Hematopoietic multipotent progenitor cell treated with erythropoietin and hydrocortisone succinate and interleukin-3 and kit ligand, for 4 days (in vitro differentiated cells): ENCODE measurements around the gene SH3YL1.
A peak's percentile ranks its signal among the peaks of the same experiment; 100 is the strongest.

Experiments
- DNase-seq: peaks from one replicate; pipeline ENCODE4 v3.0.0-alpha.2; 2015

SH3YL1 gene

GRCh38 chr2:213932-214693 is 49.7 kb downstream of the SH3YL1 start:
- DNase-seq, result no peak

- no peak for DNase-seq
Observed at GRCh38 chr2:211486-212184, 52.2 kb downstream of the SH3YL1 start.

DNA sequence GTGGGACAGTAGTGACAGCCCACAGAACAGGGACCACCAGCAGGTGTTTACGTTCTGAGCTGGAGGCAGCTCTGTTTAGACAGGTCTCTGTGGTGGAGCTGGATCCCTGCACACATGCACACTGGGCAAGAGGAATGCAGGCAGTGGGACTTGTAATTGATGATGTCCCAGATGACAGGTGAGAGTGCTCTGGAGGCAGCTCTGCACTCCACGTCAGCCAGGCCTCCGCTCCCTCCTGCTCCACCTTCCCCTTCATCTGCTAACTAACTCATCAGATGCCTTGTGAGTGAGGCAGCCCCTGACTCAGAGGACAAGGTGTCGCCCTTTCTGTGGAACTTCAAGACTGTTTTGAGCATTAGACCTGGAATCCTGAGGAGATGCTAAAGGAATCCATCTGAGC is 53.2 kb downstream of the SH3YL1 start:
- no peak for DNase-seq

GRCh38 chr2:209470-209869 is 54.4 kb downstream of the SH3YL1 start:
- DNase-seq, result no peak

DNA sequence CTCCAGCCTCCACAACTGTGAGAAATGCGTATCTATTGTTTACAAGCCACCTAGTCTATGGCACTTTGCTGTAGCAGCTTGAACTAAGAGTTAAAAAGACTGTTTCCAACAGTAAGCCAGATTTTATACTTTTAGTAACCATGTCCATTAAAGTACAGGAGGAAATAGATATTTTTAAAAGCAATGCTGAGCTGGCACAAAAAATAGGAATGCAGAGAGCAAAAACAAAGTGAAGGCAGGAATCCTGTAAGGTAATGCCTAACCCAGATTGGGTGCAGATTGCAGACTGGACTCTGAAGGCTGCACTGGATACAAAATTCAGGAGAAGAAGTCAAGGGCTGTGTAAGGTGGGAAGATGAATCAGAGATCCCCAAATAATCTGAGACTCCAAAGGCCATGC is 55.5 kb downstream of the SH3YL1 start:
- no peak for DNase-seq

- no peak for DNase-seq
Observed at GRCh38 chr2:203984-204383, 59.8 kb downstream of the SH3YL1 start.

- DNase-seq, result no peak
Observed at GRCh38 chr2:203401-203800, 60.4 kb downstream of the SH3YL1 start.

GRCh38 chr2:202945-203344 is 60.9 kb downstream of the SH3YL1 start:
- no peak for DNase-seq

DNA sequence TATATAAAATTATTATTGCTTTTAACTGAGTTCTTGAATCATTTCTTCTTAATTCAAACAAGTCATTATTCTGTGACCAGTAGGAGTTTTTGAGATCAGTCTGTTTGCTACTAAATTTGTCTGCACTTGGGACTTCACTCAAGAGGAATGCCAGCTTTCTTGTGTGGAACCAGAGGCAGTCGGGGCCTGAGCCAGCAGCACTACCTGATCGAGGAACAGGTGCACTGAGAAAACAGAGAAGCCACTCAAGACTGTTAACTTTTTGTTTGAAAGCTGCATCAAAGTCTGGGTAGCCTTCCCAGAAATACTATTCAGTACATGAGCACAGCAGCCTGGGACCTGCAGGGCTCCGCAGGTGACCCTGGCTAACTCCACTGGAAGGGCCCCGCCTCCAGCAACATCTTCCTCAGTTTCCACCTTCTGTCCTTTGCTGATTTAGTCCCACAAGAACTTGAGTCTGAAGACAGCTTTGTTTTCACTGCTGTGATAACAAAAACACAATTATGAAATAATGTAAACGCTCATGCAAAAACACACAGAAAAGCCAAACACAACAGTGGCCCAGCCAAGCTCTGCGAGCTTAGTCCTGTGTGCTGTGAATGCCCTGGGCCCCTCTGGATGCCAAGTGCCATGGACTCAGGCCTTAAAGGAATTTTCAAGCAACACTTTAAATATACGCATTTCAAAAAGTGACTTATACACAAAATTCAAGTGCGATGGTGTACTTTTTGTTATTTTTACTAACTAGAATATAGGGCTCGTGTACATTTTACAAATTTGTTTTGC is 62.0 kb downstream of the SH3YL1 start:
- no peak for DNase-seq

DNA sequence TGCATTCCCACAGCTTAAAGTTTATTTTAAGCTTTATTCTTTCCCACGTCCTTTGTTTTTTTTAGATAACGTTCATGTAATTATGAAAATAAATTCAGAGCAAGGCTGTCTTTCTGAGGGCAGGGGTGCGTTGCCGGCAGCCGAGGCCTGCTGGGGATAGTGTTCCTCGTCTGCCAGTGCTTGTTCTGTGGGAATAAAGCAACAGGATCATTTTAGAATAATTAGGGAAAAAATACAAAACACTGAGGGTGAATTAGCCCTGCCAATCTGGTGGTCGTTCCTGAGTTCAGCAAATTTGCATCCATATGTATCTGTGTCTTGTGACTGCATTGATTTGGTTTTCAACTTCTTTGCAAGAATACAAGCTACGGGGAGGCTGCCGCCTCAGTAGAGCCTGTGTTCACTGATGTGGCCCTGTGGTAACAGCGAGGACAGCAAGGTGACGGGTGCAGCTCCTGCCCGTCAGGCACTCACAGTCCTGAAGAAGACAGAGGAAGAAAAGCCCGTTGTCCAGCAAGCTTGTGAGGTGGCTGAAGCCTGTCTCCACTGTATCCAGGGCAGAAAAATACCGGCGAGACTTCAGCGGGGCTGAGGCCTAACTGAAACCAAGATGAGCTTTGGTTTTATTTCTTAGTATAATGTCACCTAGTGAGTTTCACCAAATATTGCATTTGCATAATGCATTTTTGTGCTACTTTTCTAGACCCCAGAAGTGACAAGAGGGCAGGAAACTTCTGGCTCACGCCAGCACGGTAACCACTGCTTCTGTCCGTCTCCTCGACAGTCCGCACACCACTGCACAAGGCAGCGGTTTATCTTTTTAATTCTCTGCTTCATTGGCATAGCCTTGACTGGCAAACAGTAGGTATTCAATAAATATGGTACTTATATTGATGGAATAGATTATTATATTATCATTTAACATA is 64.5 kb downstream of the SH3YL1 start:
- DNase-seq, result no peak

- no peak for DNase-seq
Observed at GRCh38 chr2:196406-196805, 67.4 kb downstream of the SH3YL1 start.

DNA sequence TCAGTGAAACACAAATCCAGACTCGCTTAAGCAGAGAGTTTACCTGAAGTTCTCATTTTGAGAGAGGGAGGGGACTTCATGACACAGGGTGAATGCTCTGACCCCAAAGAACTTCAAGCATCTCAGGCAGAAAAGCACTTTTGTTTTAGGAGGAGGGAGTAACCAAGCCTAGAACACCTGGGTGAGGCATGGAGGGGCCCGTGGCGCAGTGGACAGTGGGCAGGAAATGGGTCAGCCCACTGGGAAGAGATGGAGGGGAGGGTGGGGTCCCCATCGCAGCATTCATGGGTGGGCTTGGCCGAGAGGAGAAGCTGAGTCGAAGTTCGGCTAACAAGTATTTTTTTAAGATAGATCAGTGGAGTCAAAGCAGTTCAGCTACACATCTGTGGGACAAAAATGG is 67.9 kb downstream of the SH3YL1 start:
- DNase-seq, result no peak

DNA sequence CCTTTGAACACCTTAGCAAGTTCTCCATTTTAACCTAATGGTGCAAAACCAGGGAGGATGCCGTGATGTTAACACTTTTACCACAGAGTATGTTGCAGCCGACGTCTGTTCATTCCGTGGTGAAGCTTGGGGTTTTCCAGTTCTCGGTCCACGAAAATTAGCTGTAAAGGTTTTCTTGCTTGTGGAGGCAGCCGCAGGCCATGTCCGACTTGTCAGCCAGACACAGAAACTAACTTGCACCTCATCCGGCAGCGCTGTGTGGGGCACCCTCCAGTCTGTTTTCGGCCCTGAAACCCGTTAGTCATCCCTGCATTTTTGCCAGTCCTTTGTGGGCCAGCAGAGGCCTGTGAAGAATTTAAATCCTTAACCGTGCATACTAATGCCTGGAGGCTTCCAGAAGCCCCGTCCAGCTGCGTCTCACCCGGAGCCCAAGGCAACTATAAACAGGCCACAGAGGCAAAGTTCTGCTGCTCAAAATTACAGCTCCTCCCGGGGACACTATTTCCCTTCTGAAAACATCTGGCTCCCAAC is 70.6 kb downstream of the SH3YL1 start:
- DNase-seq, result no peak

DNA sequence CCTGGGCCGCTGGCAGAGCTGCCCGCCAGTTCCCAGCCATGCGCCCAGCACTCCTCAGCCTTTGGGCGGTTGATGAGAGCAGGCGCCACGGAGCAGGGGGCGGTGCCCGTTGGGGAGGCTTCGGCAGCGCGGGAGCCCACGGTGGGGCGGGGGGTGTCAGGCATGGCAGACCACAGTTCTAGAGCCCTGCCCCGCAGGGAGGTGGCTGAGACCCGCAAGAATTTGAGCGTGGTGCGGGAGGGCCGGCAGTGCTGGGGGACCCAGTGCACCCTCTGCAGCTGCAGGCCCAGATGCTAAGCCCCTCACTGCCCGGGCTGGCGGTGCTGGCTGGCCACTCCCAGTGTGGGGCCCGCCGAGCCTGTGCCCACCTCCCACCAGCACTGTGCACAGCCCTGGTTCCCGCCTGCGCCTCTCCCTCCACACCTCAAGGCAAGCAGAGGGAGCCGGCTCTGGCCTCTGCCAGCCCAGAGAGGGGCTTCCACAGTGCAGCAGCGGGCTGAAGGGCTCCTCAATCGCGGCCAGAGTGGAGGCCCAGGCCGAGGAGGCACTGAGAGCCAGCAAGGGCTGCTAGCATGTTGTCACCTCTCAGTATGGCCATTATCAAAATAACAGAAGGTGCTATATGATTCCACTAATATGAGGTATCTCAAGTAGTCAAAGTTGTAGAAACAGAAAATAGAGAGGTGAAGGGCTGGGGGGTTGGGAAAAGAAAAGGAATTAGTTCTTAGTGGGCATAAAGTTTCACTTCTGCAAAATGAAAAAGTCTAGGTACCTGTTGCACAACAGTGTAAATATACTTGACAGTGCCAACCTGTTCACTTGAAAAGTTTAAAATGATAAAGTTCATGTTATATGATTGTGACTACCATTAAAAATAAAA is 72.3 kb downstream of the SH3YL1 start:
- DNase-seq, result no peak

- DNase-seq, result no peak
Observed at GRCh38 chr2:187825-188224, 76.0 kb downstream of the SH3YL1 start.

- DNase-seq, result no peak
Observed at GRCh38 chr2:185221-185620, 78.6 kb downstream of the SH3YL1 start.

DNA sequence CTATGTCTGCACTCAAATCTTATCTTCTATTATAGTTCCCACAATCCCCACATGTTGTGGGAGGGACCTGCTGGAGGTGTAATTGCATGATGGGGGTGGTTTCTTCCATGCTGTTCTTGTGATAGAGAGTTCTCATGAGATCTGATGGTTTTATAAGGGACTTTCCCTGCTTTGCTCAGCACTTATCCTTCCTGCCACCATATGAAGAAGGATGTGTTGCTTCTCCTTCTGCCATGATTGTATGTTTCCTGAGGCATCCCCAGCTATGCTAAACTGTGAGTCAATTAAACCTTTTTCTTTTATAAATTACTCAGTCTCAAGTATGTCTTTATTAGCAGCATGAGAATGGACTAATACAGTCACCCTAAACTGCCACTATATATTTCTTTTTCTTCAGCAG is 79.1 kb downstream of the SH3YL1 start:
- no peak for DNase-seq

DNA sequence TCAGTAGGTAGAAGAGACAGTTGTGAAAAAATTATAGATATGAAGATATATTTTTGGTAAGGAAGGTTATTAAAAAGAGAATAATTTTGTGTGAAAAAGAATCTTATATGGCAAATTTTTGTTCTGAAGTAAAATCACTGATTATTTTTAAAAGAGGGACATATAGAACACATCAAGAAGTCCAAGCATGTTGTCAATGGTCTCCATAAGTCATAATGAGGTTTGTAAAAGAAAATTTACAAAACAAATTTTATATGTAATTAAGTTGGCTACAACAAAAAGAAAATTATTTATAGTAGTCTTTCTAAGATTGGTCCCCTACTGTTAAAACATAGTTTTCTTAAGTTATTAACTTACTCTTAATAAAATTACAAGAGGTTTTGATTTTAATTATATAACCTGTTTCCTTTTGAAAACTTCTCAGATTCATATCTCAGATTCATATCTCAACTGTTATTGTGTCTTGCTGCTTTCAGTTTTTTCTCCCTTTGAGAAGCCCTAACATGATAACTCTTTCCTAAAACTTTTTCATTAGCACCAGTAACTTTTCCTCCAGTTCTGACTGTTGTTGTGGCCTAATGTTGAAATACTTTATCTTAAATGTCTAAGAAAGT is 81.2 kb downstream of the SH3YL1 start:
- peak; percentile 9 for DNase-seq

GRCh38 chr2:180311-180710 is 83.5 kb downstream of the SH3YL1 start:
- no peak for DNase-seq

DNA sequence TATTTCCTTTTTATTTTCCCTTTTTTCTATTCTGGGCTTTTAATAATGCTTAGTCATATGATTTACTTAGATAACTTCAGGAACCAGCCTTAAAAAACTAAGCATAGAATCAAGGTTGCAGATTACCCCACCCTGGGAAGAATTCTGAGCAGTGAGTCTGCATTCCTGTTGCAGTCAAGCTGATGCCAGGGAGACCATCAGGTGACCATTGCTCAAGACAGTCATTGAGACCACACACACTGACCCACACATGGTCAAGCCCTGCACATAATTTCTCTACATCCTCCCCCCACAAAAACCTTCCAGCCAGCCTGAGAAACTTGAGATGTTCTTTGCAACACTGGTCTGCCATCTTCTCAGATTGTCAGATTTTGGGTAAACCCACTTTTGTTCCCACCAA is 83.9 kb downstream of the SH3YL1 start:
- no peak for DNase-seq

GRCh38 chr2:177733-178132 is 86.1 kb downstream of the SH3YL1 start:
- DNase-seq, result no peak
